MCF 10A (cell line): ENCODE measurements around the gene KIAA0513. TPM values are rescaled to one million over a fixed set of nuclear protein-coding genes. Genes with fewer than 3 reads are reported as not detected.

Source experiments
- BruUV-seq: library from RNA; stranded (reverse); fragments of 400-500 nt; replicated peaks from 2 replicates; lab custom pipeline; 2021; lab: Mats Ljungman, UMichigan
- CTCF ChIA-PET: fragments of 300-600 bp; sonication (Branson Sonifier 250); formaldehyde crosslinking; extraction: SDS; loops from one replicate; lab custom pipeline; 2021; ENCODE audit warnings: antibody characterized with exemption, inconsistent platforms; lab: Yijun Ruan, JAX
- POLR2A ChIA-PET: fragments of 300-600, 350-650 bp; sonication (Branson Sonifier 250); formaldehyde crosslinking; extraction: SDS; loops from one replicate; lab custom pipeline; 2020; ENCODE audit warnings: antibody characterized with exemption, inconsistent platforms; lab: Yijun Ruan, JAX
- DNase-seq: peaks from one replicate; pipeline ENCODE4 v3.0.0-alpha.2; 2018; ENCODE audit not compliant: unreplicated experiment
- H3K27ac Mint-ChIP-seq: one replicate; pipeline ENCODE4 v1.8.0; 2022; ENCODE audit warnings: mild to moderate bottlenecking, low read depth, mixed read lengths; ENCODE audit not compliant: unreplicated experiment
- H3K27me3 Mint-ChIP-seq: one replicate; pipeline ENCODE4 v1.8.0; 2022; ENCODE audit warnings: mixed read lengths; ENCODE audit not compliant: insufficient read depth, unreplicated experiment
- H3K36me3 Mint-ChIP-seq: one replicate; pipeline ENCODE4 v1.8.0; 2022; ENCODE audit warnings: mild to moderate bottlenecking, moderate library complexity, mixed read lengths; ENCODE audit not compliant: insufficient read depth, unreplicated experiment
- H3K4me1 Mint-ChIP-seq: one replicate; pipeline ENCODE4 v1.8.0; 2022; ENCODE audit warnings: mixed read lengths; ENCODE audit not compliant: insufficient read depth, unreplicated experiment
- H3K4me3 Mint-ChIP-seq: one replicate; pipeline ENCODE4 v1.8.0; 2022; ENCODE audit warnings: mild to moderate bottlenecking, moderate library complexity, mixed read lengths; ENCODE audit not compliant: unreplicated experiment
- H3K9me3 Mint-ChIP-seq: one replicate; pipeline ENCODE4 v1.8.0; 2022; ENCODE audit warnings: mixed read lengths; ENCODE audit not compliant: unreplicated experiment
- intact Hi-C: fragments of 100-400 bp; cut with micrococcal nuclease; formaldehyde crosslinking; loops from 2 replicates; pipeline ENCODE4 v1.14.1; 2022
- total RNA-seq: library from RNA; stranded (reverse); gene quantifications from 2 replicates; pipeline ENCODE4 v1.2.3, GENCODE V29; 2022
- TF ChIP-seq, protein P1 (sequence below): fragments of 200-600 bp; IDR thresholded peaks from one replicate; pipeline ENCODE4 v1.8.0; 2022; ENCODE audit warnings: antibody characterized with exemption, mild to moderate bottlenecking; ENCODE audit not compliant: unreplicated experiment

The KIAA0513 gene
- total RNA-seq, 1 experiment from 2014 or later, result 4.2 TPM

DNA sequence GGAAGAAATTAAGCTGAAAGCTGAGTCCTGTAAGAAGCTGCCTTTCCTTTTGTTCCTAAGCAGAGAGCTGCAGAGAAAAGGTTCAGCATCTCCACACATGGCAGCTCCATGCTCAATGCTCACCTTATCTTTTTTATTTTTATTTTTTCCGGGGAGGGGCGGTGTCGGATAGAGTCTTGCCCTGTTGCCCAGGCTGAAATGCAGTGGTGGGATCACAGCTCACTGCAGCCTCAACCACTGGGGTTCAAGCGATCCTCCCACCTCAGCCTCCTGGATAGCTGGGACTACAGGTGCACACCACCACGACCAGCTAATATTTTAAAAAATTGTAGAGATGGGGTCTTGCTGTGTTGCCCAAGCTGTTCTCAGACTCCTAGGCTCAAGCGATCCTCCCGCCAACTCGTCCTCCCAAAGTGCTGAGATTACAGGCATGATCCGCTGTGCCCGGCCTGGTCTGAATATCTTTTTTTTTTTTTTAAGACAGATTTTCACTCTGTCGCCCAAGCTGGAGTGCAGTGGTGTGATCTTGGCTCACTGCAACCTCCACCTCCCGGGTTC is 112.9 kb downstream of the KIAA0513 start:
- intact Hi-C loops, result no loop called here
- H3K36me3 Mint-ChIP-seq, result no peaks in the 10 kb centered on the region
- peaks cover 31% of the 10 kb centered on the region for H3K27me3 Mint-ChIP-seq
- ChIA-PET CTCF (interaction anchor here (0.5 to 0.8 kb wide), 4 partner anchors 12 to 239 kb away, joined by 3 to 4 read pairs (median 4); no protein-coding TSS in a partner anchor), POLR2A (interaction anchor here (0.6 to 1.1 kb wide), 3 partner anchors 9 to 283 kb away, joined by 3 to 6 read pairs (median 3); no protein-coding TSS in a partner anchor)
- DNase-seq, result no peak
- TF ChIP-seq, protein P1, sequence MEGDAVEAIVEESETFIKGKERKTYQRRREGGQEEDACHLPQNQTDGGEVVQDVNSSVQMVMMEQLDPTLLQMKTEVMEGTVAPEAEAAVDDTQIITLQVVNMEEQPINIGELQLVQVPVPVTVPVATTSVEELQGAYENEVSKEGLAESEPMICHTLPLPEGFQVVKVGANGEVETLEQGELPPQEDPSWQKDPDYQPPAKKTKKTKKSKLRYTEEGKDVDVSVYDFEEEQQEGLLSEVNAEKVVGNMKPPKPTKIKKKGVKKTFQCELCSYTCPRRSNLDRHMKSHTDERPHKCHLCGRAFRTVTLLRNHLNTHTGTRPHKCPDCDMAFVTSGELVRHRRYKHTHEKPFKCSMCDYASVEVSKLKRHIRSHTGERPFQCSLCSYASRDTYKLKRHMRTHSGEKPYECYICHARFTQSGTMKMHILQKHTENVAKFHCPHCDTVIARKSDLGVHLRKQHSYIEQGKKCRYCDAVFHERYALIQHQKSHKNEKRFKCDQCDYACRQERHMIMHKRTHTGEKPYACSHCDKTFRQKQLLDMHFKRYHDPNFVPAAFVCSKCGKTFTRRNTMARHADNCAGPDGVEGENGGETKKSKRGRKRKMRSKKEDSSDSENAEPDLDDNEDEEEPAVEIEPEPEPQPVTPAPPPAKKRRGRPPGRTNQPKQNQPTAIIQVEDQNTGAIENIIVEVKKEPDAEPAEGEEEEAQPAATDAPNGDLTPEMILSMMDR, result no peak
- no TSS peak for BruUV-seq
- H3K4me1 Mint-ChIP-seq, result peaks cover 16% of the 10 kb centered on the region
- no peak overlapping the region for H3K4me3 Mint-ChIP-seq
- no peak overlapping the region for H3K27ac Mint-ChIP-seq
- no peaks in the 10 kb centered on the region for H3K9me3 Mint-ChIP-seq

DNA sequence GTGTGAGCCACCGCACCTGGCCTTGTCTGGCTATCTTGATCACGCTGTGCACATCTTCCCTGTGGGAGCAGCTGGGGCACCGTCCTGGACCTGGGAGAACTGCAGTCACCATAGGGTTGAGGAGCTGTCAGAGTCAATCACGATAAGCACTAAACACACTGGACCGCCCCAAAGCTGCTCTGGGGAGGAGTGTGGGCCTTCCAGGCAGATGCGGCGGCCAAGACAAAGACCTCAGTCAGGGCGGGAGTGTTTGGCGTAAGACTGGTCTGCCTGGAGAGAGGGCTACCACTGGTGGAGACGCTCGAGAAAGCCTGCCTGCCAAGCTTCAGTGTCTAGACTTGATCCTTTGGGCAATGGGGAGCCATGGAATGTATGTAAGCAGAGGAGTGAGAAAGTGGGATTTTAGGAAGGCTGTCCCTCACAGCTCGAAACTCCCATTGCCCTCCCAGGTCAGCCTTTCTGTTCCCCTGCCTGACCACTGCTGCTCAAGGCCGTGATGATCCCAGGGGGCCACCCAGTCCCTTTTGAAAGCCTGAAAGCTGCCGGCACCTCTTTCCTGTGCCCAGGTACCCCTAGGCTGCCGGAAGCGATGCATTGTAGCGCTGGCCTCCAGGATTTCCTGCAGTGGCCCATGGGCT is 114.0 kb downstream of the KIAA0513 start:
- no peaks in the 10 kb centered on the region for H3K36me3 Mint-ChIP-seq
- no peaks in the 10 kb centered on the region for H3K9me3 Mint-ChIP-seq
- TF ChIP-seq, protein P1, result no peak
- H3K27ac Mint-ChIP-seq, result no peak overlapping the region
- peaks cover 16% of the 10 kb centered on the region for H3K4me1 Mint-ChIP-seq
- DNase-seq, result no peak
- H3K4me3 Mint-ChIP-seq, result no peak overlapping the region
- ChIA-PET CTCF (interaction anchor here (1.1 to 1.2 kb wide), 2 partner anchors 13 to 27 kb away, joined by 3 to 7 read pairs; no protein-coding TSS in a partner anchor), POLR2A (no interaction called here)
- peaks cover 31% of the 10 kb centered on the region for H3K27me3 Mint-ChIP-seq
- no TSS peak for BruUV-seq
- intact Hi-C loops, result no loop called here

DNA sequence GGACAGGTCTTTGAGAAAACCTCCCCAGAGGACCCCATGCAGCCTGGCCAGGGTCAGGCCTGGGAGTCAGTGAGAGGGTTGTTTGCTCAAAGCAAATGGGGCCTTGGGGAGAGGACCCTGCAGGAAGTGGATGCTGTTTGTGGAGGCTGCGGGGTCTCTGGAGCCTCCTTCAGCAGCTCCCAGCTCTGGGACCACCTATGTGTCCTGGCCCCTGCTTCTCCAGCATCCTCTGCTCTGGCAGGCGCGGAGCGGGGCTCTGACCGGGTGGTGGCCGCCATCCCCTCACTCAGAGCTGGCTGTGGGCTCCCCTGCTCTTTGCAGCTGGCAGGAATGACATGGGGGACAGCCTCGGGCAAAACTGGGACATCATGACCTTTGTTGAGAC is 114.5 kb downstream of the KIAA0513 start:
- H3K36me3 Mint-ChIP-seq, result no peaks in the 10 kb centered on the region
- H3K9me3 Mint-ChIP-seq, result no peaks in the 10 kb centered on the region
- H3K4me3 Mint-ChIP-seq, result no peak overlapping the region
- TF ChIP-seq, protein P1, result no peak
- intact Hi-C loops, result no loop called here
- ChIA-PET POLR2A (no interaction called here), CTCF (interaction anchor here (1.1 to 1.2 kb wide), 2 partner anchors 13 to 27 kb away, joined by 3 to 7 read pairs; no protein-coding TSS in a partner anchor)
- BruUV-seq, result no TSS peak
- no peak for DNase-seq
- H3K27ac Mint-ChIP-seq, result no peak overlapping the region
- peaks cover 16% of the 10 kb centered on the region for H3K4me1 Mint-ChIP-seq
- H3K27me3 Mint-ChIP-seq, result peaks cover 31% of the 10 kb centered on the region

- TF ChIP-seq, protein P1, result no peak
- CTCF ChIA-PET, result no interaction called here
- no TSS peak for BruUV-seq
Measured at GRCh38 chr16:85142771-85143211, 115.2 kb downstream of the KIAA0513 start.

More at GRCh38 chr16:85142771-85143211, 115.2 kb downstream of the KIAA0513 start:
- H3K27me3 Mint-ChIP-seq, result peaks cover 25% of the 10 kb centered on the region
- no peaks in the 10 kb centered on the region for H3K9me3 Mint-ChIP-seq
- DNase-seq, result no peak
- intact Hi-C loops, result no loop called here
- H3K36me3 Mint-ChIP-seq, result no peaks in the 10 kb centered on the region
- POLR2A ChIA-PET, result interaction anchor here (0.6 kb wide), 3 partner anchors 12 to 24 kb away, joined by 3 read pairs; no protein-coding TSS in a partner anchor
- H3K27ac Mint-ChIP-seq, result no peak overlapping the region
- H3K4me1 Mint-ChIP-seq, result peaks cover 12% of the 10 kb centered on the region
- no peak overlapping the region for H3K4me3 Mint-ChIP-seq
